ENCODE measurements around the gene OR6S1.

The OR6S1 gene, protein sequence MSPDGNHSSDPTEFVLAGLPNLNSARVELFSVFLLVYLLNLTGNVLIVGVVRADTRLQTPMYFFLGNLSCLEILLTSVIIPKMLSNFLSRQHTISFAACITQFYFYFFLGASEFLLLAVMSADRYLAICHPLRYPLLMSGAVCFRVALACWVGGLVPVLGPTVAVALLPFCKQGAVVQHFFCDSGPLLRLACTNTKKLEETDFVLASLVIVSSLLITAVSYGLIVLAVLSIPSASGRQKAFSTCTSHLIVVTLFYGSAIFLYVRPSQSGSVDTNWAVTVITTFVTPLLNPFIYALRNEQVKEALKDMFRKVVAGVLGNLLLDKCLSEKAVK
- 0 reads per million in 2 experiments for total RNA-seq

DNA sequence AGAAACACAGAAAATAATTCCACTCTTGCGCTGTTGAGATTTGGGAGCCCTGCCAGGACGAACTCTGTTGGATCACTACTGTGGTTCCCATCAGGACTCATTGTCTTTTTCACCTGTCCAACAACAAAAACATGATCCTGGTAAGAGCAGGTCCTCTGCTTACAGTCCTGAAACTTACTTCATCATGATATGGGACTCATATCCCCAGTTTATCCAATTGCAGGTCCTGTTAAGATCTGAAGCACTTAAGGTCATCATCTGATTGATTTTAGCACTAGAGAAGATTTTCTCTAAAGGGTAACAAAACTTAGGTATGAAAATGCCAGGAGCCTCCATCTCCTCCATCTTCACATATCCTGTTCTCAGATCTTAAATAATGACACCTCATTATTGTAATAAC, at the start of gene OR6S1:
Gene OR6S1 (minus strand): TSS at position 101 of the 400 bp plus-strand sequence. CDS start 0 bp downstream, at position 101.
- DNase-seq (ENCODE audit: low read depth) = no peak

DNA sequence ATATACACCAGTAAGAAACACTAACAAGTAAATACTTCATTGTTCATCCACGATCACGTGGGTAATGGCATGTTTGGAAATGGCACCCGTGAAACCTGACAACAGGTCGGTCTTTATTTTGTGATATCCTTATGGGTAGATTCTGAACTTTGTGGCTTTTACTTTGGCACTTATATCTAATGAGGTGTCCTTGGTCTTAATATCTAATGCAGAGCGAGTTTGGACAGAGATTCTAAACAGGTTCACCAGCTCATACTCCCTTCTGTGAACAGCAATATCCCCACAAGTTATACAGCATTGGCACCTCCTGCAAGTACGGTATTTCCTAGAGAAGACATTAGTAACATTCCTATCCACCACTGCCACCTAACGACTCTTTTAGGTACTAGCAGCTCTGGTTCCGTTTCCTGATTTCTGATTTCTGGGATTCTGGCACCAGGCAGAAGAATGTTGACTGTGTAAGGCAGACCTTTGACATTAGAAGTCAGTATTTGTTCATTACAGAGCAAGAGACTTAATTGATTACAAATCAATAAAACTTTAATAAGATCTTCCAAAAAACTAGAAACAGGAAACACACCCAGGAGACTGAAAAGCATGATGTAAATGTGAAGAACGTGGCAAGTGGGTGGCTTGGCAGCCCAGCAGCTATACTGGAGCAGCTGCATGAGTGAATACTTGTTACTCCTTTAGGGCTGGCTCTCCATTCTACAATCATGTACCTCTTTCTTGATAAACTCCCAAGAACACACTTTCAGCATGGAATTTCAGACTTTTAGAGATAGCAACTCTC, 49.6 kb upstream of the OR6S1 start:
- DNase-seq (ENCODE audit: low read depth) = peak; percentile 12

DNA sequence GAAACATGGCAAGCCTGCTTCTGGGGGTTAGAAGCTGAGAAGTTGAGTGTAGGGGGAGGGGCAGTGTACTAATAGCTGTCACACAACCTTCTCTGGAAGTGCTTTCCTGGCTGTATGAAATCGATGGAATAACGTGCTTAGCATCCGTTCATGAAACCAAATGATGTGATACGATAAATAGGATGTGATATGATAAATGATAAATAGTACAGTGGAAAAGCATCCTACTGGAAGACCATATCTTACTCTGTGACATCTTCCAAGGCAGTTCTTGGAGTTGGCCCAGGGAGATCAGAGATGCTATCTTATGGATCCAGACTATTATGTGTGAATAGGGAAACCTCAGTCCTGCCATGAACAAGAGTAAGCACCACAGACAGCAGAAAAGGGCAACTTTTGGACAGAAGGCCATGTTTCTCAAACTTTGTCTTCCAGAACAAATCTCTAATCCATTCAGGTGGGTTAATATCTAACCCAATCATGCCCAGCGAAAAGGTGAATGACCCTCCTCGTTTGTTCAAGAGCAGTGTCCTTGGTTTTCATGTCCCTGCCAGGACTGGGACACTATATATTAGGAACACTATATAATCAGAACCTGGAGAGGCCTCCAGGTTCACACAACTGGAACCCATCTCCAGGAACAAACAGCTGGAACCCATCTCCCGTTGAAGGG, 46.8 kb upstream of the OR6S1 start, which contains the start of gene ANG:
Gene ANG (plus strand): TSS at position 598 of the 673 bp plus-strand sequence. CDS start 4,801 bp downstream, outside the sequence.
- no peak for DNase-seq (ENCODE audit: low read depth)

DNA sequence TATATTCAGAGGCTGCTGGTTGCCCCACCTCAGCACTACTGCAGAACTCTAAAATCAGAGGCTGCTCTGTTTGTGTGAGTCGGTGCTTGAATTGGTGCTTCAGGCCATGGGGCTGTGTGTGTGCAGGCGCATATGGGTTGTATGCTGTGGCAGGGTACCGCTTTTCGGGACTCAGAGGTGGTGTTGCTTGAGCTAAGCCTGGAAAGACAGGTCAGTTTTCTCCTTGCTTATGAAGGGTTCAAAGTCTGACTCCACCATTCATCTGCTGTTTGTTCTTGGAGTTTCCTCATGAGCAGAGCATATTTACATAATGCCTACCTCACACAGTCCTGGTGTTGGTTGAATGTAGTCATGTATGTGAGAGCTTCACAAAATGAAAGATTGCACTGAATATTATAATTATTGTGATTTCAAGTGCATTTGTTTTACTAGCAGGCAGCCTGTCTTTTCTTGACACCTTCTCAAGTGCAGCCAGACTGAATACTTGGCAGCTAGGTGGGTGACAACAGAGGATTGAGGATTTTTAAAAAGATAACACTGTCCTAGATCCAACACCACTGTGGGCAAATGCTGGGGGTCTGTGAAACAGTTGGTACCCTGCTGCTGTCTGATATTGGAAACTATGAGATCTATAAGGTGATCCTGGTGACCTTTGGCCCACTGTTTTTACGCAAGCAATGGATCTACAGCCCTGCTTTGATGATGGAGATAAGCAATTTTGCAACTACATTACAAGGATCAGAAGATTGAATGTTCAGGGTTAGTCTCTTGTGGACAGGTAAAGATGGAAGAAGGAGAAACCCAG, 46.1 kb upstream of the OR6S1 start:
- DNase-seq (ENCODE audit: low read depth) = no peak

DNA sequence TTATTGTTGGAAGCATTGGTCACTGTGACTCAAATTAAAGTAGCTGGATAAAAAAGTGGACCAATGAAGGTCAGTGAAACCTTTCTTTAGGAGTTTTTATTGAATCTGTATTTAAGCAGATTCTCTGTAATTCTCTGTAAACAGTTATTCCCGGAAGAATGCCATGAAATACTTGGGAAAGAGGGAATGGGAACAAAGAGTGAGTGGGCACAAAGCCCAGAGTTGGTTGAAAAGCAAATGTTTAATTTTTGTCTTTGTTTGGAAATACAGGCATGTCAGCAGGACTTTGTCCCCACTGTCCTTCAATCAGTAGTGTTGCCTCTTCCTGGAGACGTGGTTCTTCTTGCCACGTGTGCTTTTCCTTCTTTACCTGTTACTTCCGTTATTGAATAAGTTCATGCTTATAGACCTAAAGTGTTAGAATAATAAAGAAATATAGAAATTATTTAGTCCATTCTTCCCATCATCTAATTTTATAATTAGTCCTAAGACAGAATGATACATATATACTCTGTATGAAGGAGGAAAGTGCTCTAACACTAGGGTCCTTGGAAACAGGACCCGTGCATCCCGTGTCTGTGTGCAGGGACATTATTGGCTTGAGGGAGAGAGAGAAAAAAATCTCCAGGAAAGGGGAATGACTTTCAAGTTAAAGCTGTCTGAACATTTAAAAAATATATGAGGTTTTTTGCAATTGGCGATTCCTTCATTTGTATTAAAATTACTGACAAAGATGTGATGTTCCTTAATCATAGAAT, 45.1 kb upstream of the OR6S1 start:
- DNase-seq (ENCODE audit: low read depth) = no peak

DNA sequence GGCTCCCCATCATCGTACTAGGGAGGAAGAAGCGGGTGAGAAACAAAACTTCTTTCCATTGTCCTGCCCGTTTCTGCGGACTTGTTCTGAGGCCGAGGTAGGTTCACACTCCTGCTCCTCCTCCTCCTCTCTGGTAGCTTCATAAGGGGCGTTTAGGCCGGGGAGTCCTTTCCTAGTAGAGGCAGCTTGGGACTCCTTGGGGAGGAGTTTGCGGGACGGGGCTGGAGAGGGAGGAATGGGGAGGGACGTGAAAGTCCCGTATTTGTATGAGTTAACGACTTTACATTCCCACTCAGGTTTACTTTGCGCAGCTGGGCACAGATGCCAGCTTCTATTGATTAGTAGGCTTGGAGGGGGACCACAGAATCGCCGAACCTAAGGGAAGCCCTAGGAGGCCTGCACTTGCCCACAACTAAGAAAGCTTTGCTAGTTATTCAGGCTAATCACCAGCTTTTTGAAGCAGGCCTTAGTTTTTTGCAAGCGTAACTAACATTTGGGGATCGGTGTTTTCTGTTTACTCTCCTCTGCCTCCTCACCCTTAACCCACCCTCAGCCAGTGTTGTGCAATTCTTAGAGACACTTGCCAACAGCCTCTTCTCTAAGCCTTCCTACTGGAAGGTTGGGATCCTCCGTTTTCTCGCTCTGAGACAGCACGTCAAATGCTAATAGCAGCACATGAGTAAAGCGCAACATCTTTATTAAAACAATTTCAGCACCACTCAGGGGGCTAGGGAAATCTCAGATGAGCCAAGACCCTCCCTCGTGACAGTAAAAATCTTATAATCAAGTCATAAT, 43.4 kb upstream of the OR6S1 start:
- no peak for DNase-seq (ENCODE audit: low read depth)

DNA sequence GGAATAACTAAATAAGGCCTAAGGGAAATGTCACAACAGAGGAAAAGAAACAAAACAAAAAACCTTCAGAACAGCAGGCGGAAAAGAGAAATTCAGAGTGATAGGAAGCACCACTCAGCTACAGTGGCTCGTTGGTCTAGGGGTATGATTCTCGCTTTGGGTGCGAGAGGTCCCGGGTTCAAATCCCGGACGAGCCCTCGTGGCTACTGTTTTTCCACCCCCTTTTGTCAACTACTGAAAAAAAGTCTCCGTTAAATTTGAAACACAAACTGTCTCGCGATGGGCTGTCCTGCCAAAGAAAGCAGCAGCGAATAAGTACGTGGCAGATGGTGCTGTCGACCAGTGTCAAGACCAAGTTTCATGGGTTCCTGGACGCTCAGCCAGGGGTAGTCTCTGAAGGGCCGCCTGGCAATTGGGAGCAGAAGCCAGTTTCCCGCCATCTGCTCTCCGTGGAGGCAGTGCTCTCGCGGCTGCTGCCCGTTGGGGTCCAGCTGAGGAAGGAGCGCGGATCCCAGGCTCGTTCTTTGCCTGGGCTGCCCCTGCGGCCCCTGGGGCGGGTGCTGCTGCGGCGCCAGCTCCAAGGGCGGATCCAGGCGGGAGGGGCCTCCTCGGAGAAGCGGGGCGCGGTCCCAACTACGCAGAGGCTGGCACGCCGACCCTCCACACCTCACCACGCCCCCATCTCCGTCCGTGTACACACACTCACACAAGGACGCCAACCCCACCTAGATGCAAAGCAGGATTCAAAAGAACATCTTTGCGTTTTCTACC, 42.6 kb upstream of the OR6S1 start, which contains the start of gene RNASE4:
Gene RNASE4 (plus strand): TSS at position 670 of the 771 bp plus-strand sequence. CDS start 14,812 bp downstream, outside the sequence.
- DNase-seq (ENCODE audit: low read depth) = peak; percentile 72

DNA sequence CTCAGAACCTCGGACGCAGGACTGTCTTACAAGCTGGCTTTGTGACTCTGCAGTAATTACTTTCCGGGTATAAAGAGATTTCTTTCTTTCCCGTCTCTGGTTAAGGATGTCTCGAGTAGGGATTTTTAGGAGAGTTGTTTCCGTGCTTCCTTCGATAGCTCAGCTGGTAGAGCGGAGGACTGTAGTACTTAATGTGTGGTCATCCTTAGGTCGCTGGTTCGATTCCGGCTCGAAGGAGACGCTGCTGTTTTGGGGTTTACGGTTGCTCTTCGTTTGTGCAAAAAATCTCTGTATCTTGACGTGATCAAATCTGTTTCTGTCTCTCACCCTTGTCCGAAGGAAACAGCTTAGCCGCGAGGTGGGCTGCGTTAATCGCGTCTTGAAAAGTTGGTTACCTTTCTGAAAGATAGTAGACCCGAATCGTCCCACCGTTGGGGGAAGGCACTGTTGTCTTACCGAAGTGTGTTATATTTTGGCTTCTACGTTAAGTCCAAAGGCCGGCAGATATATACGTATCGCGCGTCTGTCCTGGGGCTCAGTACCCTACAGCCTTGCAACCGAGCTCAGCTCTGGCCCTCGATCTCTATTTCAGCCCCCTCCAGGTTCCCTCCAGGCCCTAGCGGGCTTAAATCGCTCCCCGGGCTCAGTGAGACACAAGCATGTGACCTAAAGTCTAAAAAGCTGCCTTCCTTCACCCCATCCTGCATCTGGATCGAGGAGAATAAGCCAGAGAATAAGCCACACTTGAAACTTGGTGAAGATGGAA, 41.8 kb upstream of the OR6S1 start:
- peak; percentile 55 for DNase-seq (ENCODE audit: low read depth)

DNA sequence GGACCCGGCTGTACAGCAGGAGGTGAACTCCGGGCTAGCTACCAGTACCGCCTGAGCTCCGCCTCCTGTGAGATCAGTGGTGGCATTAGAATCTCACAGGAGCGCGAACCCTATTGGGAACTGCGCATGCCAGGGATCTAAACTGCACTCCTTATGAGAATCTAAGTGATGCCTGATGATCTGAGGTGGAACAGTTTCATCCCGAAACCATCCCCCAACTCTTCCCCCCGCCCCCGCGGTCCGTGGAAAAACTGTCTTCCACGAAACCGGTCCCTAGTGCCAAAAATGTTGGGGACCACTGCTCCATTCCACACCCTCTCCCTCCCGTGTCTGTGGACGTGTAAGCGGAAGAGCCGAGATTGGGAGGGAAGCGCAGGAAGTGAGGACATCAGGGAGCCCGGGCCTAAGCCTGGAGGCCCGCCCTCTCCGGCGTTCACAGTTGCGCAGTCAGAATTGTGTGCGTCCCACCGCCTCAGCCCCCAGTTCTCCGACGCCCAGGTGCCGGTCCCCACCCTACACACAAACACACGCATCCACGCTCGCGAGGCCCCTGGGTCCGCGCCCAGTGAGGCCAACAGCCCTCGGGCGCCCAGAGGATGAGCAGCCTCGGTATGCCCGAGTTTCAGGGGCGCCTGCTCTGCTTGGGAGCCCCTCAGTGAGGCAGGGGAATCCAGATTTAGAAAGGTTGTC, 41.1 kb upstream of the OR6S1 start:
- peak; percentile 75 for DNase-seq (ENCODE audit: low read depth)

DNA sequence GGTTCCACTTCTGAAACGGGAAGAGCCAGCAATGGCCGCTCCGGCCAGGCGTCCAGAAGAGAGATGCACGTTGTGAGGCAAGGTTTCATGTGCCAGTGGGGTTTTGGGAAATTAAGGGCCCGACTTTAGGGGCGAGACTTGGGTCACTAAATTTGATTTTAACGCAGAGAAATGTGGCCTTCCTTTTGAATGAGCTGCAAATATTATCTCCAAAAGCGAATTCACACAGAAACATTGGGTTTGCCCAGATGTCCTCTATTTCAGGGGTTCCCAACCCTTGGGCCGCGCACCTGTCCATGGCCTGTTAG, 40.6 kb upstream of the OR6S1 start:
- no peak for DNase-seq (ENCODE audit: low read depth)

DNA sequence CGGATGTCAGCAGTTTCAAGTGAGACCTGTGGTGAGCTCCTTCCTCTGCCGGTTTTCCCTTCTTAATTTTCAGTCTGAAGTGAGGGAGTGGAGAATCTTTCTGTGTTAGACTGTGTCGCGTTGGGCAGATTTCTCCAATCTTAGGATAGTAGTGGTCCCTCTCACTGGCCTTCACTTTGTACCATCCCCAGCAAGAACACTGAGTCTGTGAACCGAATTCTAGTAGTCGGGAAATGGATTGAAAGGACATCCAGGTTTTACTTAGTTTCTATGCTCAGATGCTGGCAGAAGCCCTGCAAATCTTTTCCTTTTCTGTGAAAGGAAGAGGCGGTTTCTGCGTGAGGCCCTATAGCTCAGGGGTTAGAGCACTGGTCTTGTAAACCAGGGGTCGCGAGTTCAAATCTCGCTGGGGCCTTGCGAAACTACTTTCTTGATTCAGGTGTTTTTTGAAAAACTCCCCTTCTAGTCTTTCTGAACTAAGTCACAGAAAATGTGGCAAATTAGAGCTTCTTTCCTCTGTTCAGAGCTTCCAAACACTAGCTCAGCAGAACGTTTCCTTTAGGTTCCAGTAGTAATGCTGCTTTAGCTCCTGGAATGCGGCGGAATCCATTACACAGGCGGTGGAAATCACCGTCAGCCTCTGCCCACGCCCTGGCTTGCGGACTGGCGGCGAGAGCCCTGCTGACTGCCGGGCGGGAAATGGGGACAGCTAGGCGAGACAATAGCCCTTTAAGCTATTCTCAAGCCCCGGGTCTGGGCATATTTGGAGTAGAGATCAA, 40.0 kb upstream of the OR6S1 start:
- DNase-seq (ENCODE audit: low read depth) = peak; percentile 83

DNA sequence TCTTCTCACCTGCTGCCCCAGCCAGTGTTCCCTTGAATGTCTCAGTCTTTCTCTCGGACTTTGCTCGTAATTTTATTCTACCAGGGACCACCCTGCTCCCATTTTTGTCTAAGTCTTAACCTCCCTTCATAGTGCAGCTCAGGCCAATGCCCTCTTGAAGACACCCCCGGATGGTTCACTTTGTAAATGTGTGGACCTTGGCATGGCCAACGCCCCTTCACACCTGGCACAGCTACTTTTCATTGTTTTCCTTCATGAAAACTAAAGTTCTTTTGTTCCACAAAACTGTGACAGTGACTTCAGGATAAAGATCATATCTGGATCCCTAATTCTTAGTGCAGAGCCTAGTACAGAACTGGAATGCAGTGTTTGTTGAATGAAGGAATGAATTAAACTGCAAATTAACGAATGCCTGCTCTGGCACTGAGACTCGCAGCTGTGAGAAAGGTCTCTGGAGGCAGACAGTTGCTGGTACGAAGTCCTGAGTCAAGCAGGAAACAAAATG, 39.4 kb upstream of the OR6S1 start:
- no peak for DNase-seq (ENCODE audit: low read depth)

DNA sequence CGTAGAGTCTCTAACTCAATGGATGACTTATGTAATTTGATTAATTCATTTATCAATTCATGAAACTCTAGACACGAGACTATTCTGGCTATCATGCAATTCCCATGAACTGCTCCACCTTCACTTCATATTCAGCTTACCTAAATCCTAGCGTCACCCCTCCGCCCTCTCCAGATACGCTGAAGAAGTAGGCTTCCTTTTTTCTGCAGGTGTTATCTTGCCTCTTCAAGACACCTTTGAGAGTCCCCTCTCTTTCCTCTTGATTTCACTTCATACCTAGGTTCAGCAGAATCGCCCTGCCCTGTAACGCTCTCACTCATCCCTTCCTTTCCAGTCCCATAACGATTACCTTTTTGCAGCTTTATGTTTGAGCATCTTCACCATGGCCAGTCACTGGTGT, 38.9 kb upstream of the OR6S1 start:
- DNase-seq (ENCODE audit: low read depth) = no peak

DNA sequence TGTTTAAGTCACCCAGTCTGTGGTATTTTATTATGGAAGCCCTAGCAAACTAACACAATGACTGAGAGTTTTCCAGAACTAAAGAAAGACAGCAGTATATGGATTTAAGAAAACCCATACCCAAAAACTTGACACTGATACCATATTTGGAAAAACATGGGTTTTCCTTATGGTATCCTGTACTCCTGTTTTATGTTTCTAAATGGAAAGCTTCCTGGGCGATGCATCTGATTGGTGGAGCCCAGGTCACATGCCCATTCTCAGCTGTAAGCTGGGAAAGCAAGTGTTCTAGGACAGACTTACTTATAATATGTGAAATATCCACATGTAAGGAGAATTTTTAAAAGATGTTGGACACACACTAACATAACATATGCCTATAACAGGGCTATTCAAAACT, 38.4 kb upstream of the OR6S1 start:
- no peak for DNase-seq (ENCODE audit: low read depth)

DNA sequence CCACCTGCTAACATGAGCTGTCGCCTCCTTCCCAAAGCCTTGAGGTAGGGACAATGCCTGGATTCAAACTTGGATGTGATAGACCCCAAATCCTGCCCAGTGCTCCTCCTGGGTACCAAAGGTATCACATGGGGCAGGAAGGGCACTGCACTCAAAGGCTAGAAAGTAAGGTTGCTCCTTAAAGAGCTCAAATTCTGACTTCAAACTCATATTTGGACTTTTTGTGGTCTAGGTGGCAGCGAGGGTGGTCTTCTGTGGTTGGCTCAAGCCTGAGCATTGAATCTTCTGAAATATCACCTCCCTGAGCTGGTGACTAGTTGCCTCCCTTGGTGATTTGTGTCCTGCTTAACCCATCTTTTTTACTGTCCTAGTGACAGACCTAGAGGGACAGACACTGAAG, 34.6 kb upstream of the OR6S1 start:
- DNase-seq (ENCODE audit: low read depth) = no peak

DNA sequence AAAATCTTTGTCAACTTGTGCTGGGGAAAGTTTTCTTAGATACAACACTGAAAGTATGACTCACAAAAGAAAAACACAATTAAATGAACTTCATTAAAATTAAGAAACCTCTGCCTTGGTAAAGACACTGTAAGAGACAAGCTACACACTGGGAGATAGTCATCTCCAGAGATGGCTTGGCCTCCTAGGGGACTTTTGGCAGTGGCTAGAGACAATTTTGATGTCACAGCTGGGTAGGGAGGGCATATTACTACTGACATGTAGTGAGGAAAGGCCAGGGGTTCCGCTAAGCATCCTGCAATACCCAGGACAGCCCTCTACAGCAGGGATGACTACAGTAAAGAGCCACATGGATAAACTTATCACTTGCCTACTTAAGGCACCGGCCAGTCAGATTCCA, 34.2 kb upstream of the OR6S1 start:
- no peak for DNase-seq (ENCODE audit: low read depth)
